BLaER1 treated with 17β-estradiol and CSF1 and Interleukin-3, amounts not matched to agents 10 nM and 100 nM (cell line): ENCODE results near the gene NCOR1.
"Not testable (repeated sequence)": the region's sequence is repeated elsewhere in the genome, so short reads cannot be mapped to it uniquely, and the experiment has no call there.

Source experiments
- H3K27ac ChIP-seq, 11 experiments: shearing (Covaris generic); formaldehyde crosslinking; 2 replicates each; pipeline ENCODE4 v1.8.1; 2022
- H3K27me3 ChIP-seq, 11 experiments: shearing (Covaris generic); formaldehyde crosslinking; 2 replicates each; pipeline ENCODE4 v1.8.1; 2022
- H3K36me3 ChIP-seq, 11 experiments: shearing (Covaris generic); formaldehyde crosslinking; 2 replicates each; pipeline ENCODE4 v1.8.1; 2022
- H3K4me1 ChIP-seq, 10 experiments: shearing (Covaris generic); formaldehyde crosslinking; 2 replicates each; pipeline ENCODE4 v1.8.1; 2022
- H3K4me2 ChIP-seq, 11 experiments: shearing (Covaris generic); formaldehyde crosslinking; 2 replicates each; pipeline ENCODE4 v1.8.1; 2022
- H3K4me3 ChIP-seq, 10 experiments: shearing (Covaris generic); formaldehyde crosslinking; 2 replicates each; pipeline ENCODE4 v1.8.1; 2022
- H3K9ac ChIP-seq, 11 experiments: shearing (Covaris generic); formaldehyde crosslinking; 2 replicates each; pipeline ENCODE4 v1.8.1; 2022
- H3K9me3 ChIP-seq, 11 experiments: shearing (Covaris generic); formaldehyde crosslinking; replicated peaks in 1 of 11; 2 replicates each; pipeline ENCODE4 v1.8.1; 2022
- H4K20me1 ChIP-seq, 11 experiments: shearing (Covaris generic); formaldehyde crosslinking; 2 replicates each; pipeline ENCODE4 v1.8.1; 2022
- Cebpa-rat ChIP-seq, 11 experiments: shearing (Covaris generic); IDR thresholded peaks; 2 replicates each; pipeline ENCODE4 v1.8.1; 2022

The NCOR1 gene

GRCh38 chr17:16201693-16202131 lies 13.6 kb downstream of the NCOR1 start:
- not testable (repeated sequence) for H3K27me3 ChIP-seq, H3K9me3 ChIP-seq, H3K9ac ChIP-seq, H3K4me3 ChIP-seq
- Histone ChIP-seq H3K4me1 (peaks cover 44 to 75% (median 54%) of the 10 kb centered on the region in 10 experiments), H4K20me1 (peaks cover 68 to 100% (median 98%) of the 10 kb centered on the region in 11 experiments; a peak in 21 of 22 replicates), H3K36me3 (peaks cover 12 to 20% (median 17%) of the 10 kb centered on the region in 11 experiments), H3K4me2 (peak overlapping the region in 8 of 11 experiments; percentile 17 to 54 (median 34); a peak in 12 of 22 replicates), H3K27ac (peak overlapping the region in 1 of 11 experiments; percentile 26; a peak in 1 of 22 replicates)

GRCh38 chr17:16199093-16199492 lies 16.2 kb downstream of the NCOR1 start:
- Histone ChIP-seq H3K4me1 (peaks cover 37 to 64% (median 46%) of the 10 kb centered on the region in 10 experiments), H3K36me3 (peaks cover 27 to 39% (median 34%) of the 10 kb centered on the region in 11 experiments), H3K4me2 (peak overlapping the region; percentile 42 to 73 (median 57)), H3K9ac (peak overlapping the region in 5 of 11 experiments; percentile 6 to 46 (median 27); a peak in 2 of 22 replicates), H3K4me3 (no peak overlapping the region), H3K27me3 (no peaks in the 10 kb centered on the region), H3K27ac (peak overlapping the region in 9 of 11 experiments; percentile 1 to 67 (median 29); a peak in 13 of 22 replicates), H3K9me3 (no peaks in the 10 kb centered on the region), H4K20me1 (peaks cover 61 to 94% (median 85%) of the 10 kb centered on the region in 11 experiments; a peak in 21 of 22 replicates)
- no peak for TF ChIP-seq Cebpa-rat (IDR thresholded peaks at IDR 0.05)

GRCh38 chr17:16197276-16197675 lies 18.1 kb downstream of the NCOR1 start:
- Histone ChIP-seq H3K27ac (no peak overlapping the region), H3K36me3 (peaks cover 45 to 58% (median 52%) of the 10 kb centered on the region in 11 experiments), H3K4me1 (peaks cover 30 to 51% (median 36%) of the 10 kb centered on the region in 10 experiments), H3K4me2 (peak overlapping the region in 1 of 11 experiments; percentile 35; a peak in 2 of 22 replicates), H3K9me3 (no peaks in the 10 kb centered on the region), H3K4me3 (no peak overlapping the region), H3K9ac (peak overlapping the region in 1 of 11 experiments; percentile 16; a peak in 1 of 22 replicates), H3K27me3 (no peaks in the 10 kb centered on the region), H4K20me1 (peaks cover 47 to 94% (median 75%) of the 10 kb centered on the region in 11 experiments; a peak in 21 of 22 replicates)
- no peak for TF ChIP-seq Cebpa-rat (IDR thresholded peaks at IDR 0.05)

- not testable (repeated sequence) for H3K4me3 ChIP-seq, H3K27me3 ChIP-seq, H3K9me3 ChIP-seq, H3K27ac ChIP-seq, H3K9ac ChIP-seq, H3K4me2 ChIP-seq
- peaks cover 41 to 94% (median 74%) of the 10 kb centered on the region in 11 experiments; a peak in 19 of 22 replicates for H4K20me1 ChIP-seq
- peaks cover 7 to 26% (median 13%) of the 10 kb centered on the region in 10 experiments for H3K4me1 ChIP-seq
- peaks cover 74 to 87% (median 80%) of the 10 kb centered on the region in 11 experiments for H3K36me3 ChIP-seq
These were observed 21.0 kb downstream of the NCOR1 start for GRCh38 chr17:16194307-16194835.

GRCh38 chr17:16191604-16192003 lies 23.7 kb downstream of the NCOR1 start:
- Histone ChIP-seq H4K20me1 (peaks cover 40 to 91% (median 69%) of the 10 kb centered on the region in 11 experiments; a peak in 19 of 22 replicates), H3K9me3 (no peaks in the 10 kb centered on the region), H3K36me3 (peaks cover 86 to 95% (median 91%) of the 10 kb centered on the region in 11 experiments), H3K4me3 (no peak overlapping the region), H3K4me2 (no peak overlapping the region), H3K4me1 (peaks cover 0 to 22% (median 2%) of the 10 kb centered on the region in 10 experiments; a peak in 6 of 20 replicates), H3K9ac (no peak overlapping the region), H3K27me3 (no peaks in the 10 kb centered on the region), H3K27ac (no peak overlapping the region)
- no peak for TF ChIP-seq Cebpa-rat (IDR thresholded peaks at IDR 0.05)

GRCh38 chr17:16190703-16191360 lies 24.5 kb downstream of the NCOR1 start:
- Histone ChIP-seq H3K9me3 (no peaks in the 10 kb centered on the region), H4K20me1 (peaks cover 39 to 92% (median 71%) of the 10 kb centered on the region in 11 experiments; a peak in 19 of 22 replicates), H3K27me3 (no peaks in the 10 kb centered on the region), H3K27ac (no peak overlapping the region), H3K4me2 (no peak overlapping the region), H3K4me3 (no peak overlapping the region), H3K9ac (no peak overlapping the region), H3K4me1 (peaks cover 0 to 22% (median 2%) of the 10 kb centered on the region in 10 experiments; a peak in 6 of 20 replicates), H3K36me3 (peaks cover 89 to 98% (median 93%) of the 10 kb centered on the region in 11 experiments)
- no peak for TF ChIP-seq Cebpa-rat (IDR thresholded peaks at IDR 0.05)

- H3K36me3 ChIP-seq: peaks cover 91 to 99% (median 96%) of the 10 kb centered on the region in 11 experiments
- no peak overlapping the region for H3K4me3 ChIP-seq
- H3K9ac ChIP-seq: no peak overlapping the region
- no peak overlapping the region for H3K4me2 ChIP-seq
- TF ChIP-seq Cebpa-rat (IDR thresholded peaks at IDR 0.05): no peak
- H3K27ac ChIP-seq: no peak overlapping the region
- H3K9me3 ChIP-seq: peaks cover 0 to 3% (median 0%) of the 10 kb centered on the region in 11 experiments; a peak in 2 of 22 replicates
- H3K27me3 ChIP-seq: no peaks in the 10 kb centered on the region
- peaks cover 0 to 22% (median 2%) of the 10 kb centered on the region in 10 experiments; a peak in 6 of 20 replicates for H3K4me1 ChIP-seq
- peaks cover 33 to 86% (median 72%) of the 10 kb centered on the region in 11 experiments; a peak in 19 of 22 replicates for H4K20me1 ChIP-seq
These were observed 25.5 kb downstream of the NCOR1 start for GRCh38 chr17:16189791-16190348.

- peaks cover 0 to 22% (median 2%) of the 10 kb centered on the region in 10 experiments; a peak in 6 of 20 replicates for H3K4me1 ChIP-seq
- H4K20me1 ChIP-seq: peaks cover 33 to 92% (median 57%) of the 10 kb centered on the region in 11 experiments; a peak in 19 of 22 replicates
- peaks cover 0 to 8% (median 0%) of the 10 kb centered on the region in 11 experiments; a peak in 2 of 22 replicates for H3K9me3 ChIP-seq
- no peak overlapping the region for H3K4me2 ChIP-seq
- no peak overlapping the region for H3K4me3 ChIP-seq
- no peak overlapping the region for H3K27ac ChIP-seq
- no peak for TF ChIP-seq Cebpa-rat (IDR thresholded peaks at IDR 0.05)
- H3K27me3 ChIP-seq: no peaks in the 10 kb centered on the region
- H3K9ac ChIP-seq: no peak overlapping the region
- peaks cover 87 to 99% (median 97%) of the 10 kb centered on the region in 11 experiments for H3K36me3 ChIP-seq
These were observed 27.7 kb downstream of the NCOR1 start for GRCh38 chr17:16187642-16188041.

GRCh38 chr17:16181581-16181980 lies 33.8 kb downstream of the NCOR1 start:
- H3K27ac ChIP-seq: no peak overlapping the region
- H3K36me3 ChIP-seq: peaks cover 72 to 94% (median 88%) of the 10 kb centered on the region in 11 experiments
- TF ChIP-seq Cebpa-rat (IDR thresholded peaks at IDR 0.05): no peak
- peaks cover 0 to 19% (median 12%) of the 10 kb centered on the region in 11 experiments; a peak in 16 of 22 replicates for H3K9me3 ChIP-seq
- H3K4me2 ChIP-seq: no peak overlapping the region
- no peak overlapping the region for H3K9ac ChIP-seq
- H3K4me1 ChIP-seq: no peaks in the 10 kb centered on the region
- H4K20me1 ChIP-seq: peaks cover 0 to 80% (median 33%) of the 10 kb centered on the region in 11 experiments; a peak in 17 of 22 replicates
- H3K27me3 ChIP-seq: no peaks in the 10 kb centered on the region
- no peak overlapping the region for H3K4me3 ChIP-seq
